ENCODE measurements around the gene TPM4.

GRCh38 chr19:16061943-16062342 lies 14.4 kb upstream of the TPM4 start:
- TF ChIP-seq CTCF (IDR thresholded peaks at IDR 0.05) (no peak), EZH2 (IDR thresholded peaks at IDR 0.05; ENCODE audit: borderline replicate concordance, insufficient read depth, low read depth, low read length, poor library complexity, severe bottlenecking) (no peak)
